ENCODE results near the gene FOLR1. TPM values are rescaled to one million over a fixed set of nuclear protein-coding genes. Genes with fewer than 3 reads are reported as not detected.
"Not testable (repeated sequence)": the region's sequence is repeated elsewhere in the genome, so short reads cannot be mapped to it uniquely, and the experiment has no call there.

The FOLR1 gene
- total RNA-seq, 1 donor, result 0.36 TPM

DNA sequence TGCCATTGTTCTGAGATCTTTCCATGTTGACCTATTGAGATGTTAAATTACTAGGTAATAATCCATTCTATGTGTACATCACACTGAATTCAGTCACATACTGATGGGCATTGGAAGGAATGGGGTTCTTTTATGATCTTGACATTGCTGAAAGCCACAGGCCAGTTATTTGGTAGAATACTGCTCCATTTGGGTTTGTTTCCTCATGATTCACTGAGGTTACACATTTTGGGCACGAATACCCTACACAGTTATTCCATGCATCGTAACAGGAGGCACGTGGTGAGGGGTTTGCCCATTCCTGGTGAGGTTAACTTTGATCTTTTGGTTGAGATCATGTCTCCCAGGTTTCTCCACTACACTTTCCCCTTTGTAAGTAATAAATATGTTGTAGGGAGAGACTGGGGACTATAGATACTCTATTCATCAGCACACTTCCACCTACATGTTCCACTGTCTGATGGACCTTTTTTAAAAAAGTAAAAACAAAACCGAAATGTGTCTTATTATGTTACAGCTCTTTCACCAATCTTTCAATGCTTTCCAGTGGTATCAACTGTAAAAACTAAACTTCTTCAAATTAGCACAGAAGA lies 12.0 kb upstream of the FOLR1 start:
- Histone ChIP-seq H3K36me3 (ENCODE audit: insufficient read depth, low read length) (no peaks in the 10 kb centered on the region), H3K4me1 (ENCODE audit: insufficient read depth, low read length) (peaks cover 11% of the 10 kb centered on the region), H3K4me2 (ENCODE audit: insufficient read depth, low read length) (no peak overlapping the region), H3K9me3 (ENCODE audit: low read depth, low read length) (no peaks in the 10 kb centered on the region), H3K27me3 (ENCODE audit: insufficient read depth, low read length) (peaks cover 6% of the 10 kb centered on the region), H3K79me2 (ENCODE audit: insufficient read depth, low read length) (no peaks in the 10 kb centered on the region), H3K27ac (ENCODE audit: low read depth, low read length) (no peak overlapping the region), H4K20me1 (ENCODE audit: insufficient read depth, low read length) (no peaks in the 10 kb centered on the region), H3K4me3 (ENCODE audit: insufficient read depth, low read length) (no peak overlapping the region), H2AFZ (ENCODE audit: low read length) (no peak overlapping the region)
- TF ChIP-seq, protein P1, sequence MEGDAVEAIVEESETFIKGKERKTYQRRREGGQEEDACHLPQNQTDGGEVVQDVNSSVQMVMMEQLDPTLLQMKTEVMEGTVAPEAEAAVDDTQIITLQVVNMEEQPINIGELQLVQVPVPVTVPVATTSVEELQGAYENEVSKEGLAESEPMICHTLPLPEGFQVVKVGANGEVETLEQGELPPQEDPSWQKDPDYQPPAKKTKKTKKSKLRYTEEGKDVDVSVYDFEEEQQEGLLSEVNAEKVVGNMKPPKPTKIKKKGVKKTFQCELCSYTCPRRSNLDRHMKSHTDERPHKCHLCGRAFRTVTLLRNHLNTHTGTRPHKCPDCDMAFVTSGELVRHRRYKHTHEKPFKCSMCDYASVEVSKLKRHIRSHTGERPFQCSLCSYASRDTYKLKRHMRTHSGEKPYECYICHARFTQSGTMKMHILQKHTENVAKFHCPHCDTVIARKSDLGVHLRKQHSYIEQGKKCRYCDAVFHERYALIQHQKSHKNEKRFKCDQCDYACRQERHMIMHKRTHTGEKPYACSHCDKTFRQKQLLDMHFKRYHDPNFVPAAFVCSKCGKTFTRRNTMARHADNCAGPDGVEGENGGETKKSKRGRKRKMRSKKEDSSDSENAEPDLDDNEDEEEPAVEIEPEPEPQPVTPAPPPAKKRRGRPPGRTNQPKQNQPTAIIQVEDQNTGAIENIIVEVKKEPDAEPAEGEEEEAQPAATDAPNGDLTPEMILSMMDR (IDR thresholded peaks at IDR 0.05; ENCODE audit: extremely low read depth, low read depth, low read length), result no peak
- peak; percentile 78 for DNase-seq (ENCODE audit: insufficient read length, low spot score, missing footprints)

DNA sequence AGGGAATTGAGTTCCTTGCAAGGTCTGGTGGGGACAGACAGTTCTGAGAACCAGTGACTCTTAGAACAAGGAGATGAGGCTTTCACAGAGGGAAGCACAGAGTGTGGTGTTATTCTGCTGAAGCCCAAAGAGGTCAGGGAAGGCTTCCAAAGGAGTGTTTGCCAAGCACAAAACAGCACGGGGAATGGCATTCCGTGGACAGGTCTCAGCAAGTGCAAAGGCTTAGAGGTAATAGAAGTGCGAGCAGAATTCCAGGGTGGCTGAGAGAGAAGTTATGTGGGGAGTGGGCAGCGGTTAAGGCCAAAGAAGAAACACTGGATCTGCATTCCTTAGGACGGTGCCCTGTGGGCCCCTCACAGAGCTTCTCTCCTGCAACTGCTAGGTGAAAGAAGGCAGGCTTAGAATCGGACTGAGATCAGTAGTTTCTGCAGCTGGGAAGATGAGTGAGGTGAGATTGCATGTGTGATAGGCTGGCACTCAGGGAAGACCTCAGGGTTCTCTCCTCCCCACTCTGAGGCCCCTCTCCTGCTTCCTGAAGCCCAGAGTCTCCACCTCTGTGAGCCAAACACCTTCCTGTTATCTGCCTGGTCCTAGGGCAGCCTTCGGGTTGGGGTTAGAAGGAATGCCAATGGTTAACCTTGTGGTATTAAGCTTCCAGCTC lies 10.9 kb upstream of the FOLR1 start:
- H3K36me3 ChIP-seq (ENCODE audit: insufficient read depth, low read length); H3K79me2 ChIP-seq (ENCODE audit: insufficient read depth, low read length); H3K27me3 ChIP-seq (ENCODE audit: insufficient read depth, low read length); H3K27ac ChIP-seq (ENCODE audit: low read depth, low read length); H4K20me1 ChIP-seq (ENCODE audit: insufficient read depth, low read length); H2AFZ ChIP-seq (ENCODE audit: low read length); DNase-seq (ENCODE audit: insufficient read length, low spot score, missing footprints); H3K9me3 ChIP-seq (ENCODE audit: low read depth, low read length); H3K4me3 ChIP-seq (ENCODE audit: insufficient read depth, low read length); H3K4me2 ChIP-seq (ENCODE audit: insufficient read depth, low read length): not testable (repeated sequence)
- peaks cover 11% of the 10 kb centered on the region for H3K4me1 ChIP-seq (ENCODE audit: insufficient read depth, low read length)

DNA sequence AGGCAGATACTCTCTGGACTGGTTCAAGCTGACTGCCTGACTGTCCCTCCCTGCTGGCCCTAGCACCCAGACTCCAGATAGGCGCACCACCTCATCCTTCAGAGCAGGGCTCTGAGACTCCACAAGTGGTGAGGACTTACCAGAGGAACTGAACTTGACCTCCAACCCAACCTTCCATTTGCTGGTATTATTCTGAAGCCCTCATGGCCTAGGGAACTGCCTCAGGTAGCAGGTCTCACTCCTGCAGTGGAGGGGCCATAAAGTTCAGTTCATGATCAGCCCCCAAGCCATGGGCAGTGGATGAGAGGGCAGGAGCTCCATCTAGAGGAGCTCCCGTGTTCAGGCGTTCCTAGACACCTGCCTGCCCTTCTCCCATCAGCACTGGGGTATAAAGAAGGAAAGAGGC lies 10.4 kb upstream of the FOLR1 start:
- H3K4me2 ChIP-seq (ENCODE audit: insufficient read depth, low read length); DNase-seq (ENCODE audit: insufficient read length, low spot score, missing footprints); H4K20me1 ChIP-seq (ENCODE audit: insufficient read depth, low read length); H3K79me2 ChIP-seq (ENCODE audit: insufficient read depth, low read length); H3K4me3 ChIP-seq (ENCODE audit: insufficient read depth, low read length); H2AFZ ChIP-seq (ENCODE audit: low read length); H3K27me3 ChIP-seq (ENCODE audit: insufficient read depth, low read length); H3K9me3 ChIP-seq (ENCODE audit: low read depth, low read length); H3K36me3 ChIP-seq (ENCODE audit: insufficient read depth, low read length): not testable (repeated sequence)
- Histone ChIP-seq H3K4me1 (ENCODE audit: insufficient read depth, low read length) (peaks cover 11% of the 10 kb centered on the region), H3K27ac (ENCODE audit: low read depth, low read length) (peak overlapping the region; percentile 28)
- TF ChIP-seq, protein P1 (IDR thresholded peaks at IDR 0.05; ENCODE audit: extremely low read depth, low read depth, low read length), result peak; percentile 38

DNA sequence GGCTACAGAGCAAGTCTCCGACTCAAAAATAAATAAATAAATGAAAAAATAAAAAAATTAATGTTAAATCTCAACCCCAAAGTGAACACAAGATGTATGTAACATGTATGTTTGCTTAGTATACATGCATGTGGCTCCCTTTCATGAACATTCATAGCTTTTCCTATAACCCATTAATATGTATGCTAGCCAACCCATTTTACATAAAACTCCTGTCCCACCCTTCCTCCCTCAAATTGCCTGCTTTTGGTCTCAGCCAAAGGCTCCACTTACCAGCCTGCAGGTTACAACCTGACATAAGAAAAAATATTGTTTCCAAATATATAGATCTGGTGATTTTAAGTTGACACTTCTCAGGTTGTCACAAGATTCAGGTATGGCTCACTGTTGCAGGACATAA lies 3.7 kb upstream of the FOLR1 start:
- no peaks in the 10 kb centered on the region for H3K36me3 ChIP-seq (ENCODE audit: insufficient read depth, low read length)

More for the DNA sequence above, 3.7 kb upstream of the FOLR1 start:
- DNase-seq (ENCODE audit: insufficient read length, low spot score, missing footprints), result no peak
- Histone ChIP-seq H2AFZ (ENCODE audit: low read length) (no peak overlapping the region), H3K79me2 (ENCODE audit: insufficient read depth, low read length) (no peaks in the 10 kb centered on the region), H4K20me1 (ENCODE audit: insufficient read depth, low read length) (no peaks in the 10 kb centered on the region), H3K27ac (ENCODE audit: low read depth, low read length) (no peak overlapping the region), H3K27me3 (ENCODE audit: insufficient read depth, low read length) (no peaks in the 10 kb centered on the region), H3K4me3 (ENCODE audit: insufficient read depth, low read length) (no peak overlapping the region), H3K4me2 (ENCODE audit: insufficient read depth, low read length) (no peak overlapping the region), H3K9me3 (ENCODE audit: low read depth, low read length) (no peaks in the 10 kb centered on the region), H3K4me1 (ENCODE audit: insufficient read depth, low read length) (peaks cover 5% of the 10 kb centered on the region)
- TF ChIP-seq, protein P1 (IDR thresholded peaks at IDR 0.05; ENCODE audit: extremely low read depth, low read depth, low read length), result no peak

Measured in osteoblast (primary cell).